A673 (cell line): ENCODE measurements around the gene OST4.
"Not testable (repeated sequence)": the region's sequence is repeated elsewhere in the genome, so short reads cannot be mapped to it uniquely, and the experiment has no call there.

Experiments used
- CTCF ChIP-seq: fragments of 300-800, 200-600 bp; sonication (generic); conservative IDR thresholded peaks from 2 replicates; pipeline ENCODE4 v1.5.1; 2017; ENCODE audit warnings: low read depth, mild to moderate bottlenecking, antibody characterized with exemption, low read length, moderate library complexity, mixed read lengths
- EZH2 ChIP-seq: fragments of 200-600 bp; sonication (generic); IDR thresholded peaks from 2 replicates; pipeline ENCODE4 v1.6.1; 2017; ENCODE audit warnings: borderline replicate concordance, low read depth, mild to moderate bottlenecking, mixed read lengths, antibody characterized with exemption, low read length; ENCODE audit not compliant: poor library complexity, severe bottlenecking

GRCh38 chr2:27119330-27119670 is 47.8 kb upstream of the OST4 start:
- not testable (repeated sequence) for TF ChIP-seq CTCF, EZH2
